Thymus (tissue), 11 donors: ENCODE measurements around the gene FECH. TPM values are rescaled to one million over a fixed set of nuclear protein-coding genes. Genes with fewer than 3 reads are reported as not detected.

Source experiments
- DNase-seq, 9 donors: peaks; one replicate each; pipeline ENCODE4 v3.0.0-alpha.2; 2013; ENCODE audit warnings: low spot score in 9 of 9, low read depth in 6 of 9, missing footprints in 1 of 9
- H3K27ac ChIP-seq, 2 donors: one replicate each; pipeline ENCODE4 v1.5.1; 2013; ENCODE audit warnings: control low read depth in 1 of 2, low read depth in 1 of 2, low read length in 1 of 2, mild to moderate bottlenecking in 1 of 2, moderate library complexity in 1 of 2
- H3K27me3 ChIP-seq, 2 donors: one replicate each; pipeline ENCODE4 v1.5.1; 2013; ENCODE audit warnings: low read length in 1 of 2; ENCODE audit not compliant: control insufficient read depth in 2 of 2, insufficient read depth in 1 of 2
- H3K36me3 ChIP-seq, 2 donors: one replicate each; pipeline ENCODE4 v1.5.1; 2013; ENCODE audit warnings: low read length in 1 of 2, mild to moderate bottlenecking in 1 of 2, moderate library complexity in 1 of 2; ENCODE audit not compliant: control insufficient read depth in 2 of 2, insufficient read depth in 2 of 2
- H3K4me1 ChIP-seq, 2 donors: one replicate each; pipeline ENCODE4 v1.5.1; 2013; ENCODE audit warnings: low read length in 2 of 2; ENCODE audit not compliant: control insufficient read depth in 2 of 2, insufficient read depth in 2 of 2
- H3K4me3 ChIP-seq, 2 donors: one replicate each; pipeline ENCODE4 v1.5.1; 2013; ENCODE audit warnings: low read length in 2 of 2, control low read depth in 1 of 2, mild to moderate bottlenecking in 1 of 2
- H3K9me3 ChIP-seq, 2 donors: one replicate each; pipeline ENCODE4 v1.5.1; 2013; ENCODE audit warnings: low read length in 1 of 2, mild to moderate bottlenecking in 1 of 2; ENCODE audit not compliant: control insufficient read depth in 2 of 2, insufficient read depth in 1 of 2
- WGBS: extraction: QIAGEN DNeasy Blood & Tissue Kit; methylation state at CpG from one replicate; pipeline ENCODE4 v1.1.7; 2013; 5-methylcytosine and 5-hydroxymethylcytosine counted together
- polyA plus RNA-seq: library from polyadenylated mRNA; stranded (reverse); fragments of 200-250 nt; gene quantifications from one replicate; pipeline ENCODE4 v1.2.3, GENCODE V29; 2013
- total RNA-seq: library from RNA; stranded (reverse); fragments of 120-200 nt; gene quantifications from one replicate; pipeline ENCODE4 v1.2.4, GENCODE V29; 2013
- donor health status: healthy.

FECH gene
- total and polyA plus RNA-seq, 2 donors, result 11.1 to 33.1 TPM

- Histone ChIP-seq H3K27me3 (no peaks in the 10 kb centered on the region), H3K36me3 (peaks cover 5 to 8% of the 10 kb centered on the region in 2 donors), H3K4me1 (peaks cover 2 to 3% of the 10 kb centered on the region in 2 donors), H3K9me3 (no peaks in the 10 kb centered on the region), H3K4me3 (no peak overlapping the region), H3K27ac (no peak overlapping the region)
- peak in 3 of 9 donors; percentile 6 to 39 (median 8) for DNase-seq
- 16% methylated on average over 8 of the region's 8 CpGs for WGBS
Measured at GRCh38 chr18:57544936-57545660, 41.4 kb downstream of the FECH start.

DNA sequence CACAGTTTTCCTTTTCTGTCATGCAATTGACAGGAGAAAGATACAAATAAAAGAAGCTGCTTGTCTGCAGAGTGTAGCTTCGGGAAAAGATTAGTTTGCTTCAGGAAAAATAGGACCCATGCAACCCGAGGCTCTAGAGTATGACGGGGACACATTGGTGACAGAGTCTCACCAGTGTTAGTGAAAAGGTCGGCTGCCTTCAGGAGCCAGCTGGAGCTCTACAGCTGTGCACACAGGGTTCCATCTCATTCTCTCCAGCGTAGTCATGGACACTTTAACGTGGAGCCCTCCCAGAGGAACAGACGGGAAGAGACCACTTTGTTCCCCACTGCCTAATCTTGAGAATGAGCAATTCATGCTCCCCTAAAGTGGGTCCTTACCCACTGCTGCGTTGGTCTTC is 42.9 kb downstream of the FECH start:
- peaks cover 0 to 3% of the 10 kb centered on the region in 2 donors for H3K36me3 ChIP-seq
- peaks cover 2 to 3% of the 10 kb centered on the region in 2 donors for H3K4me1 ChIP-seq
- no peaks in the 10 kb centered on the region for H3K27me3 ChIP-seq
- no peak overlapping the region for H3K4me3 ChIP-seq
- H3K9me3 ChIP-seq, result no peaks in the 10 kb centered on the region
- DNase-seq, result no peak
- 96% methylated on average over 8 of the region's 8 CpGs for WGBS
- no peak overlapping the region for H3K27ac ChIP-seq

- H3K4me1 ChIP-seq, result peaks cover 2 to 3% of the 10 kb centered on the region in 2 donors
- H3K9me3 ChIP-seq, result no peaks in the 10 kb centered on the region
- peaks cover 0 to 3% of the 10 kb centered on the region in 2 donors for H3K36me3 ChIP-seq
- WGBS, result 87% methylated on average over 17 of the region's 17 CpGs
- no peak for DNase-seq
- no peak overlapping the region for H3K4me3 ChIP-seq
- no peak overlapping the region for H3K27ac ChIP-seq
- no peaks in the 10 kb centered on the region for H3K27me3 ChIP-seq
Measured at GRCh38 chr18:57542812-57543427, 43.6 kb downstream of the FECH start.

DNA sequence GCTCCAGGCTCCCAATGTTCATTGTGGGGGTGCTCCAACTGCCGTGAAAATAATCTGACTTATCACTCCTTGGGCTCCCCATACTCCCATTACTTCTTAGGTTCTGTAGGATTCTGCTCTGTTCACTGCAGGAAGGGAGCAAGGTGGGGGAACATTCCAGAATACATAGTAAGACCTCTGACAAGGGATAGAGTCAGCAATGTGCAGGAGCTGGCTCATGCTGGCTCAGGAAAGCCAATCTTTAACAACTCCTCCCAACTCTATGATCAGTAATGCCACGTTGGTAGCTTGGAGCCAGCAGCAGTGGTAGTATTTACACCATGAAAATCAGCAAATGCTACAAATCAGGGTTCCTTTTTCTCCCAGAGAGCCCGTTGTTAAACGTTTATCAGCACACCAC is 44.4 kb downstream of the FECH start:
- Histone ChIP-seq H3K27me3 (no peaks in the 10 kb centered on the region), H3K4me1 (peaks cover 2 to 3% of the 10 kb centered on the region in 2 donors), H3K9me3 (no peaks in the 10 kb centered on the region), H3K4me3 (no peak overlapping the region), H3K36me3 (no peaks in the 10 kb centered on the region), H3K27ac (no peak overlapping the region)
- WGBS, result 72% methylated on average over 4 of the region's 4 CpGs
- DNase-seq, result no peak

GRCh38 chr18:57539702-57540101 is 46.8 kb downstream of the FECH start:
- Histone ChIP-seq H3K4me3 (no peak overlapping the region), H3K4me1 (no peaks in the 10 kb centered on the region), H3K36me3 (no peaks in the 10 kb centered on the region), H3K27ac (no peak overlapping the region), H3K9me3 (no peaks in the 10 kb centered on the region), H3K27me3 (no peaks in the 10 kb centered on the region)
- DNase-seq, result no peak
- WGBS, result 94% methylated on average over 4 of the region's 4 CpGs

DNA sequence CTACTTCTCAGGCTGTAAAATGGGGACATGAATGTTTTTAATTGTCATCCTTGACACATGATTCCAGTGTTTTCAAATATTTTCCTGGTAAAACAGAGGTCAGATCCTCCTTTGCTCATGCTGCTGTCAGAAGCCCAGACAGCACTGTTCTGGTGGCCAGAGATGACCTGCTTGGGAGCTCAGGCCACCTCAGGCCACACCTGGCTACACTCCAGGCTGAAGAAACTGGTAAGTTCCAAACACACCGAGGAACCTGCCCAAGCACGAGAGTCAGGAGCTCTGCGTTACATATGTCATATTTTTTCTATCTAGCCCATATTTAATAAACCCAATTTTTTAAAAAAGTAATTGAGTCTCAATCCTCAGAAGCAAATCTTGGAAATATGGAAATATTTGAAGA is 47.9 kb downstream of the FECH start:
- no peaks in the 10 kb centered on the region for H3K9me3 ChIP-seq
- no peak for DNase-seq
- H3K36me3 ChIP-seq, result no peaks in the 10 kb centered on the region
- H3K4me1 ChIP-seq, result no peaks in the 10 kb centered on the region
- no peaks in the 10 kb centered on the region for H3K27me3 ChIP-seq
- 97% methylated on average over 3 of the region's 3 CpGs for WGBS
- H3K27ac ChIP-seq, result no peak overlapping the region
- no peak overlapping the region for H3K4me3 ChIP-seq

- Histone ChIP-seq H3K36me3 (no peaks in the 10 kb centered on the region), H3K27me3 (peaks cover 0 to 3% of the 10 kb centered on the region in 2 donors), H3K4me3 (no peak overlapping the region), H3K27ac (no peak overlapping the region), H3K9me3 (no peaks in the 10 kb centered on the region), H3K4me1 (no peaks in the 10 kb centered on the region)
- no peak for DNase-seq
Measured at GRCh38 chr18:57534511-57534909, 52.0 kb downstream of the FECH start.

DNA sequence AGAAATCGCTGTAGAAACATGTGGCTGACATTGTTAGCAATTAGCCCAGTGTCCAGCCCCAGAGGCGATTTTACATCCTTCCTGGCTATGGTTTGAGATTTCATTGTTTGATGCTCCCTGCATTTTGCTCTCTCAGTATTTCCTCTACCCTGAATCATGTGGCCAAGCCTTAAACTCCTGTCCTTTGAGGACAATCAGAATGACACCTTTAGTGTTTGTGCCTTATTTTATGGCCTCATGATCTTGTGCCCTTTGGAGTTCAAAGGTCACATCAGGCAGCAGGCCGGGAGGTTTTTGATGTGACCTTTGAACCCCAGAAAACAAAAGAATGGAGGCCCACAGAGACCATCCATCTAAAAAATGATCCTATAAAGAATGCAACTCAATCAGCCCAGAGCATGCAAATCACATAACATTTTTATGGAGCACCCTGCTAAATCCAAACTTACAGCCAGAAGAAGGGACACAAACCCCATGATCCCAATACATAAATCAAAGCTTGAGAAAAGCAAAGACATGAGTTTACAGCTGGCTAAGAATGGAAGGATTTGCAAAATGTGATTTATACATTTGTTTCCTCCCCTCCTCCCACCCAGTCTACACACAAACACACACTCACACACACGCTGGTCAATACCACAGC is 52.5 kb downstream of the FECH start:
- H3K4me3 ChIP-seq, result no peak overlapping the region
- no peaks in the 10 kb centered on the region for H3K36me3 ChIP-seq
- H3K27ac ChIP-seq, result no peak overlapping the region
- no peaks in the 10 kb centered on the region for H3K4me1 ChIP-seq
- no peaks in the 10 kb centered on the region for H3K9me3 ChIP-seq
- no peak for DNase-seq
- peaks cover 0 to 3% of the 10 kb centered on the region in 2 donors for H3K27me3 ChIP-seq
- WGBS, result 86% methylated on average over 4 of the region's 4 CpGs
